OCI-LY7 (cell line): Measurements from ENCODE around the gene TANGO2. TPM values are rescaled to one million over a fixed set of nuclear protein-coding genes. Genes with fewer than 3 reads are reported as not detected.

Source experiments
- BruUV-seq: library from RNA; stranded (reverse); fragments of 400-500 nt; replicated peaks from 2 replicates; lab custom pipeline; 2021; lab: Mats Ljungman, UMichigan
- CTCF ChIA-PET: fragments of 300-600 bp; sonication (Branson Sonifier 250); formaldehyde crosslinking; loops from one replicate; lab custom pipeline; 2022; ENCODE audit warnings: antibody characterized with exemption; ENCODE audit not compliant: unreplicated experiment; lab: Charles Lee
- POLR2A ChIA-PET: fragments of 300-600 bp; sonication (Branson Sonifier 250); formaldehyde crosslinking; loops from one replicate; lab custom pipeline; 2022; ENCODE audit warnings: antibody characterized with exemption; lab: Charles Lee
- DNase-seq: peaks from one replicate; pipeline ENCODE4 v3.0.0-alpha.2; 2015; ENCODE audit warnings: low spot score
- H2AFZ ChIP-seq: fragments of 200-600 bp; sonication (generic), shearing (Covaris generic); 2 replicates; pipeline ENCODE4 v1.6.1; 2014; ENCODE audit warnings: mild to moderate bottlenecking, antibody characterized with exemption, low read length, moderate library complexity
- H3K27ac ChIP-seq: fragments of 200-600 bp; sonication (generic); 2 replicates; pipeline ENCODE4 v1.5.1; 2014; ENCODE audit warnings: mixed run types, low read depth, mild to moderate bottlenecking, moderate library complexity, low read length, inconsistent platforms; ENCODE audit not compliant: poor library complexity, severe bottlenecking
- H3K36me3 ChIP-seq: fragments of 200-600 bp; sonication (generic); 2 replicates; pipeline ENCODE4 v1.6.1; 2014; ENCODE audit warnings: mild to moderate bottlenecking, antibody characterized with exemption, low read length, moderate library complexity, mixed read lengths; ENCODE audit not compliant: insufficient read depth
- H3K4me1 ChIP-seq: fragments of 200-600 bp; sonication (generic); 2 replicates; pipeline ENCODE4 v1.5.1; 2014; ENCODE audit warnings: mild to moderate bottlenecking, low read length; ENCODE audit not compliant: insufficient read depth, poor library complexity, severe bottlenecking
- H3K4me2 ChIP-seq: fragments of 200-600 bp; sonication (generic); 2 replicates; pipeline ENCODE4 v1.6.1; 2014; ENCODE audit warnings: mild to moderate bottlenecking, low read length
- H3K4me3 ChIP-seq: fragments of 200-600 bp; sonication (generic); 2 replicates; pipeline ENCODE4 v1.5.1; 2014; ENCODE audit warnings: mild to moderate bottlenecking, low read depth, low read length; ENCODE audit not compliant: poor library complexity, severe bottlenecking
- H3K79me2 ChIP-seq: fragments of 200-600 bp; sonication (generic); 2 replicates; pipeline ENCODE4 v1.6.1; 2016; ENCODE audit warnings: low read depth, mild to moderate bottlenecking, low read length, moderate library complexity, mixed read lengths; ENCODE audit not compliant: insufficient read depth
- H3K9me2 ChIP-seq: fragments of 200-600 bp; sonication (generic); 2 replicates; pipeline ENCODE4 v1.6.1; 2016; ENCODE audit warnings: mild to moderate bottlenecking, low read length, mixed read lengths; ENCODE audit not compliant: insufficient read depth
- H3K9me3 ChIP-seq: fragments of 200-600 bp; sonication (generic); 2 replicates; pipeline ENCODE4 v1.6.1; 2014; ENCODE audit warnings: mild to moderate bottlenecking, mixed run types, low read length, mixed read lengths
- H4K20me1 ChIP-seq: fragments of 200-600 bp; sonication (generic); 2 replicates; pipeline ENCODE4 v1.6.1; 2014; ENCODE audit warnings: mild to moderate bottlenecking, antibody characterized with exemption, low read length, moderate library complexity, mixed read lengths; ENCODE audit not compliant: insufficient read depth
- CTCF ChIP-seq: fragments of 200-600 bp; sonication (generic); conservative IDR thresholded peaks from 2 replicates; pipeline ENCODE4 v1.5.1; 2014; ENCODE audit warnings: mild to moderate bottlenecking, antibody characterized with exemption, low read length, moderate library complexity, mixed read lengths
- EZH2phosphoT487 ChIP-seq: fragments of 200-600 bp; sonication (generic); IDR thresholded peaks from 2 replicates; pipeline ENCODE4 v1.6.1; 2018; ENCODE audit warnings: low read depth, borderline replicate concordance, mild to moderate bottlenecking, mixed run types, antibody characterized with exemption, low read length, moderate library complexity, mixed read lengths
- intact Hi-C: fragments of 100-400 bp; cut with micrococcal nuclease; formaldehyde crosslinking; loops from one replicate; pipeline ENCODE4 v1.10.0; 2022; ENCODE audit not compliant: unreplicated experiment
- total RNA-seq, 2 experiments: library from RNA; depleted of rRNA in 1 of 2; stranded (reverse); fragments of >200 nt in 1 of 2; shearing (Covaris generic) in 1 of 2; gene quantifications; 2 replicates each; pipeline ENCODE4 v1.2.3, GENCODE V29; 2014 to 2022

Gene TANGO2
- total RNA-seq, 2 experiments from 2014 or later, result 18.3 to 23.3 TPM

GRCh38 chr22:19996694-19997384, 24.1 kb upstream of the TANGO2 start:
- CTCF ChIA-PET, result no interaction called here
- TF ChIP-seq EZH2phosphoT487, result no peak
- TF ChIP-seq CTCF, result no peak
- POLR2A ChIA-PET, result no interaction called here

GRCh38 chr22:19997561-19998231, 23.2 kb upstream of the TANGO2 start:
- no peaks in the 10 kb centered on the region for H3K4me1 ChIP-seq
- no peak overlapping the region for H2AFZ ChIP-seq
- POLR2A ChIA-PET, result no interaction called here
- H3K9me2 ChIP-seq, result no peaks in the 10 kb centered on the region
- intact Hi-C loops, result no loop called here
- H3K4me2 ChIP-seq, result no peak overlapping the region
- no TSS peak for BruUV-seq
- H3K79me2 ChIP-seq, result no peaks in the 10 kb centered on the region
- H3K9me3 ChIP-seq, result peaks cover under 1% of the 10 kb centered on the region; the same call in 1 of the 2 replicates
- DNase-seq, result no peak
- no peak overlapping the region for H3K4me3 ChIP-seq
- CTCF ChIA-PET, result no interaction called here
- no peaks in the 10 kb centered on the region for H4K20me1 ChIP-seq
- TF ChIP-seq EZH2phosphoT487 (no peak), CTCF (no peak)
- H3K36me3 ChIP-seq, result no peaks in the 10 kb centered on the region
- H3K27ac ChIP-seq, result no peak overlapping the region

More at GRCh38 chr22:19996694-19997384, 24.1 kb upstream of the TANGO2 start:
- no peak overlapping the region for H3K4me3 ChIP-seq
- no peaks in the 10 kb centered on the region for H3K79me2 ChIP-seq
- H3K4me2 ChIP-seq, result no peak overlapping the region
- intact Hi-C loops, result no loop called here
- no peaks in the 10 kb centered on the region for H3K9me2 ChIP-seq
- H4K20me1 ChIP-seq, result no peaks in the 10 kb centered on the region
- no peaks in the 10 kb centered on the region for H3K9me3 ChIP-seq
- no peaks in the 10 kb centered on the region for H3K36me3 ChIP-seq
- H3K4me1 ChIP-seq, result no peaks in the 10 kb centered on the region
- DNase-seq, result no peak
- no TSS peak for BruUV-seq
- no peak overlapping the region for H2AFZ ChIP-seq
- H3K27ac ChIP-seq, result no peak overlapping the region
